ENCODE data around the gene STXBP4.

Gene STXBP4

DNA sequence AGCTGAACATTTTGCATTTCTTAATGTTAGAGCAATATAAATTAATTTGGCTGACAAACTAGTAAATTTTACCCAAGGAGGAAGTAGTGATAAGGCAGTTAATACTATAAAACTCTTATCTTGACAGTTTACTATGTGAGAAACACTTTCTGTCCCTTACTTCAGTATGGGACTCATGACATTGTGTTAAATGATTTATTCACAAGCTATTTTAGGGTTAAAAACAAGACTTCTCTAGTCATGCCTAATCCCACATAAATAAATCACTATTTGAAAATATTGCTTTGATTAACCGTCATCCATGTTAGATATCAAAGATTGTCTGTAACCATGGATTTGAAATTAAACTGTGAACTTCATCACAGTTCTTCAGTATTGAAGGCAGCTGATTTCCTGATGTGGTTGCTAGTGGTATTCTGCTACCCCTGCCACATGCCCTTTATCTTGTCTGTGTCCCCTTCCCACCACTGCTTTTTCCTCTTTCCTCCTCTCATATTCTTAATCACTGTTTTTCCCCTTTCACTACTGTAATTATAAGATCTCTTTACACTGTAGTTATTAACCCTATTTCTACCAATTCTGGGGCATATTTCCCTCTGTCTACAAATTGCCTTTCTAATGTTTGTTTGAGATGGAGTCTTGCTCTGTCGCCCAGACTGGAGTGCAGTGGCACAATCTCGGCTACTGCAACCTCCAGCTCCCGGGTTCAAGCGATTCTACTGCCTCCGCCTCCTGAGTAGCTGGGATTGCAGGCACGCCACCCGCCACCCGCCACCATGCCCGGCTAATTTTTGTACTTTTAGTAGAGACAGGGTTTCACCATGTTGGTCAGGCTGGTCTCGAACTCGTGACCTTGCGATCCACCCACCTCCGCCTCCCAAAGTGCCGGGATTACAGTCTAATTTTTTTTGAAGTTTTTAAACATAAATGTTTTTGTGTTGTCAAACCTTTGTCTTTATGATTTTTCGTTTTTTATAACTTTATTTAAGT lies 95.6 kb downstream of the STXBP4 start:
- Histone ChIP-seq H3K9me3 (ENCODE audit: low read length) (no peaks in the 10 kb centered on the region), H3K4me3 (ENCODE audit: low read depth, low read length, poor library complexity, severe bottlenecking) (no peak overlapping the region), H3F3A (ENCODE audit: insufficient read depth, low read length) (no peaks in the 10 kb centered on the region), H4K20me1 (ENCODE audit: insufficient read depth, low read length) (no peaks in the 10 kb centered on the region), H3K9ac (ENCODE audit: low read length) (no peak overlapping the region), H2AFZ (ENCODE audit: low read length) (no peak overlapping the region), H3K36me3 (ENCODE audit: insufficient read depth, low read length) (no peaks in the 10 kb centered on the region), H3K4me2 (ENCODE audit: low read length) (no peak overlapping the region), H3K27ac (ENCODE audit: low read depth, low read length, poor library complexity, severe bottlenecking) (no peak overlapping the region), H3K79me2 (ENCODE audit: insufficient read depth, low read length) (no peaks in the 10 kb centered on the region), H3K9me2 (ENCODE audit: low read depth, low read length) (no peaks in the 10 kb centered on the region), H3K27me3 (ENCODE audit: insufficient read depth, low read length) (no peaks in the 10 kb centered on the region), H3K4me1 (ENCODE audit: insufficient read depth, low read length, severe bottlenecking) (no peaks in the 10 kb centered on the region)
- TF ChIP-seq, protein P1, sequence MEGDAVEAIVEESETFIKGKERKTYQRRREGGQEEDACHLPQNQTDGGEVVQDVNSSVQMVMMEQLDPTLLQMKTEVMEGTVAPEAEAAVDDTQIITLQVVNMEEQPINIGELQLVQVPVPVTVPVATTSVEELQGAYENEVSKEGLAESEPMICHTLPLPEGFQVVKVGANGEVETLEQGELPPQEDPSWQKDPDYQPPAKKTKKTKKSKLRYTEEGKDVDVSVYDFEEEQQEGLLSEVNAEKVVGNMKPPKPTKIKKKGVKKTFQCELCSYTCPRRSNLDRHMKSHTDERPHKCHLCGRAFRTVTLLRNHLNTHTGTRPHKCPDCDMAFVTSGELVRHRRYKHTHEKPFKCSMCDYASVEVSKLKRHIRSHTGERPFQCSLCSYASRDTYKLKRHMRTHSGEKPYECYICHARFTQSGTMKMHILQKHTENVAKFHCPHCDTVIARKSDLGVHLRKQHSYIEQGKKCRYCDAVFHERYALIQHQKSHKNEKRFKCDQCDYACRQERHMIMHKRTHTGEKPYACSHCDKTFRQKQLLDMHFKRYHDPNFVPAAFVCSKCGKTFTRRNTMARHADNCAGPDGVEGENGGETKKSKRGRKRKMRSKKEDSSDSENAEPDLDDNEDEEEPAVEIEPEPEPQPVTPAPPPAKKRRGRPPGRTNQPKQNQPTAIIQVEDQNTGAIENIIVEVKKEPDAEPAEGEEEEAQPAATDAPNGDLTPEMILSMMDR (IDR thresholded peaks at IDR 0.05; ENCODE audit: low read length) = no peak
- TF ChIP-seq EZH2 (IDR thresholded peaks at IDR 0.05; ENCODE audit: borderline replicate concordance, low read length) = no peak

DNA sequence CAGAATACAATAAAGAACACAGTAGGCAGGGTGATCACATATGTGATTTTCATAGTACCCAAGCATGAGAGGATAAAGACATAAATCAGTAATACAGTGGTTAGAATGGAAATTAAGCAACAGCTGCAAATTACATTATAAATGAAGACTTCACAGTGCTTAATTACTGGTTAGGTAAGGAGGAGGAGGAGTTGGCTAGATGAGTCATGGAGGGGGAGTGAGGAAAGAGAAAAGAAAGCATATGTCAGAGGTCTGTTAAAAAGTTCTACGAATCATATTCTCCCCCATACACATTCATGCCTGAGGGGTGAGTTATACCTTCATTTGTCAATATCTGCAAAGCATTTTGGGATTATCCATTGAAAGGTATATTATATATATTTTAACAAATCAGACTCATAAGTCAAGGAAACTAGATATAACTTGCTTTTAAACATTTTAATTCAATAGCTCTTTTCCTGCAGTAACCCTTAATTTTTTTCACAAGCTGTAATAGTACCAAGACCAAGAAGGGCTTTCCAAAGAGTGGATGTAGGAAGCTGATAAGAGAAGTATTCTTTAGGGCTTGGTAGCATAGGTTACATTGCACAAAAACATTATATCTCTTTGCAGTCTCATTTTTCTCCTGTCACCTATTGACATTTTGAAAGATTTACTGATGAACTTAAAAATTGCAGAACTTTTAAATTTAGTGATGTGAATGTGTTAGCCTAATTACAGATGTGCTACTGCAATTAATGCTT lies 99.3 kb downstream of the STXBP4 start:
- no peaks in the 10 kb centered on the region for H4K20me1 ChIP-seq (ENCODE audit: insufficient read depth, low read length)
- H3K9me2 ChIP-seq (ENCODE audit: low read depth, low read length) = no peaks in the 10 kb centered on the region
- no peak overlapping the region for H3K27ac ChIP-seq (ENCODE audit: low read depth, low read length, poor library complexity, severe bottlenecking)
- no peaks in the 10 kb centered on the region for H3K9me3 ChIP-seq (ENCODE audit: low read length)
- no peaks in the 10 kb centered on the region for H3K4me1 ChIP-seq (ENCODE audit: insufficient read depth, low read length, severe bottlenecking)
- no peak for TF ChIP-seq EZH2 (IDR thresholded peaks at IDR 0.05; ENCODE audit: borderline replicate concordance, low read length)
- TF ChIP-seq, protein P1 (IDR thresholded peaks at IDR 0.05; ENCODE audit: low read length) = no peak
- H3K4me2 ChIP-seq (ENCODE audit: low read length) = no peak overlapping the region
- H3K27me3 ChIP-seq (ENCODE audit: insufficient read depth, low read length) = no peaks in the 10 kb centered on the region
- no peaks in the 10 kb centered on the region for H3K36me3 ChIP-seq (ENCODE audit: insufficient read depth, low read length)
- H3K79me2 ChIP-seq (ENCODE audit: insufficient read depth, low read length) = no peaks in the 10 kb centered on the region
- no peak overlapping the region for H2AFZ ChIP-seq (ENCODE audit: low read length)
- no peaks in the 10 kb centered on the region for H3F3A ChIP-seq (ENCODE audit: insufficient read depth, low read length)
- no peak overlapping the region for H3K4me3 ChIP-seq (ENCODE audit: low read depth, low read length, poor library complexity, severe bottlenecking)
- H3K9ac ChIP-seq (ENCODE audit: low read length) = no peak overlapping the region

DNA sequence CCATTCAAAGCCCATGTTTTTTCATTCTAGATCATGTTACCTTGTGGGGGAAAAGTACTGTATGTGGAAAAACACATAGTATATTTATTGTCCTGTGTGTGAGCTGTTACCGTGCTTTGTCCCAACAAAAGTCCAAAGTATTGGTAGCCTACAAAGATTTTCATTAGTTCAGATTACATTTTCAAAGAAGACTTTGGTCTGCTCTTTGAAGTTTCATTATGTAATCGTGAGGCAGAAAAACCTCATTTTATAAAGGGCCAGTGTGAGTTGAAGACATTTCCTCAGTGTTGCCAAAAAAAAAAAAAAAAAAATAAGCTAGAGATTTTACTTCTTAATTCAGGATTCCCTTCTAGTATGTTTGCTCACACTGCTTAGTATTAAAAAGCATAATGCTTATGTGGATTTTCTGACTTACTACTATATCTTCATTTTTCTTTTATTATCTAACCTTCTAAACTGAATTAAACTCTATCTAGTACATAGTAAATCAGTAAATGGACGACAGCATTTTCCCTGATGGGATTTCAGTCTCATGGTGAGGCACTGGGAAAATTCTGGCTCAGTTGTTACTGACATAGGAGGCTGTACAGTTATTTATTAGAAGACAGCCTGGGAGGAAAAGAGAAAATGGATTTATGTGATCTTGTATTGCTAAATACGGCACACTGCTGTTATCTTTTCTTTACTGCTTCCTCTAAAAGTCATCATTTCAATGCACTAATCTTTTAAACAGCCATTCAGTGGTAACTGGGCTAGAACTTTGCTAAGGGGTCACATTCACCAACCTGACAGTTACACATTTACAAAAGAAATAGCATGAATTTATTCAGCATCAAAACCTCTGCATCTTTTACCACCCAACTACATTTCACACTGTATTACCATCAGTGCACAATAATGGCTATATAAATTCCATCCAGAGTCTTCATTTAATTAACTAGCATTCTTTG lies 100.6 kb downstream of the STXBP4 start:
- H3K27ac ChIP-seq (ENCODE audit: low read depth, low read length, poor library complexity, severe bottlenecking) = no peak overlapping the region
- H3K9ac ChIP-seq (ENCODE audit: low read length) = no peak overlapping the region
- no peaks in the 10 kb centered on the region for H3K4me1 ChIP-seq (ENCODE audit: insufficient read depth, low read length, severe bottlenecking)
- H3K9me3 ChIP-seq (ENCODE audit: low read length) = no peaks in the 10 kb centered on the region
- no peaks in the 10 kb centered on the region for H3K27me3 ChIP-seq (ENCODE audit: insufficient read depth, low read length)
- no peaks in the 10 kb centered on the region for H3F3A ChIP-seq (ENCODE audit: insufficient read depth, low read length)
- no peak overlapping the region for H3K4me3 ChIP-seq (ENCODE audit: low read depth, low read length, poor library complexity, severe bottlenecking)
- H3K79me2 ChIP-seq (ENCODE audit: insufficient read depth, low read length) = no peaks in the 10 kb centered on the region
- H3K9me2 ChIP-seq (ENCODE audit: low read depth, low read length) = no peaks in the 10 kb centered on the region
- H3K36me3 ChIP-seq (ENCODE audit: insufficient read depth, low read length) = no peaks in the 10 kb centered on the region
- H4K20me1 ChIP-seq (ENCODE audit: insufficient read depth, low read length) = no peaks in the 10 kb centered on the region
- no peak overlapping the region for H3K4me2 ChIP-seq (ENCODE audit: low read length)
- no peak overlapping the region for H2AFZ ChIP-seq (ENCODE audit: low read length)
- no peak for TF ChIP-seq EZH2 (IDR thresholded peaks at IDR 0.05; ENCODE audit: borderline replicate concordance, low read length)
- TF ChIP-seq, protein P1 (IDR thresholded peaks at IDR 0.05; ENCODE audit: low read length) = no peak

All from OCI-LY1 (cell line).